Activated CD4-positive, alpha-beta T cell treated with anti-CD3 and anti-CD28 coated beads, Interleukin-2, amount 50 U/mL, for 16 hours (primary cell): Measurements from ENCODE around the gene P2RX1.

Experiments
- DNase-seq: peaks from one replicate; pipeline ENCODE4 v3.0.0-alpha.2; 2020

Gene P2RX1

DNA sequence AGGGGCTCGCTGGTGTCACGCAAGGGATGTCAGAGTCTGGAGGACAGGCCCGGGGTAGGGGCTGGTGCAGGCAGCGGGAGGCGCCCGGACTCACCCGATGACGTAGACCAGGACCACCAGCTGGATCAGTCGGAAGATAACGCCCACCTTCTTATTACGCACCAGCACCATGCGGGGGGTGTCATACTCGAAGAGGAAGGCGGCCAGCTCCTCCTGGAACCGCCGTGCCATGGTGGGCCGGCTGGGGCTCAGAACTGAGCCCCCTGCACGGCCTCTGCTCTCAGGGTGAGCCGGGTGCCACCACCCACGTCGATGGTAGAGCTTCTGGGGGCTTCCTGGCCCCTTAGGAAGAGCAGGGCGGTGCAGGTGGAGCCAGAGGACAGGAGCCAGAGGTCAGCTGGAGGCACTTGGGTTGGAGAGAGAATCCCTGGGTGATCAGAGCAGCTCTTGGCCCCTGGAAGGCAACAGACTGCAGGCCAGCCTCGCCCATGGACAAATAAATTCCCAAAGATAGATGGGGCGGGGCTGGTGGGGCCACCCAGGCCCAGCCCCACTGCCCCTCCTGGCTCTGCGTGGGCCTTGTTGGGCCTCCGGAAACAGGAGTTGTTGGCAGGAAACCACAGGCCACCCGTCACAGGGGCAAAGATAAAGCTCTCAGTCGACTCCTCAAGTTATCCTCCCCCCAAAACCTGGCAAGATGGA, at the start of gene P2RX1:
Gene P2RX1, minus strand, starts transcription at position 471 of the 702 bp plus-strand sequence. Its CDS starts 240 bp downstream, at position 231.
- peak; percentile 54 for DNase-seq

- peak; percentile 85 for DNase-seq
These were observed 49.0 kb upstream of the P2RX1 start for GRCh38 chr17:3965118-3965800.

DNA sequence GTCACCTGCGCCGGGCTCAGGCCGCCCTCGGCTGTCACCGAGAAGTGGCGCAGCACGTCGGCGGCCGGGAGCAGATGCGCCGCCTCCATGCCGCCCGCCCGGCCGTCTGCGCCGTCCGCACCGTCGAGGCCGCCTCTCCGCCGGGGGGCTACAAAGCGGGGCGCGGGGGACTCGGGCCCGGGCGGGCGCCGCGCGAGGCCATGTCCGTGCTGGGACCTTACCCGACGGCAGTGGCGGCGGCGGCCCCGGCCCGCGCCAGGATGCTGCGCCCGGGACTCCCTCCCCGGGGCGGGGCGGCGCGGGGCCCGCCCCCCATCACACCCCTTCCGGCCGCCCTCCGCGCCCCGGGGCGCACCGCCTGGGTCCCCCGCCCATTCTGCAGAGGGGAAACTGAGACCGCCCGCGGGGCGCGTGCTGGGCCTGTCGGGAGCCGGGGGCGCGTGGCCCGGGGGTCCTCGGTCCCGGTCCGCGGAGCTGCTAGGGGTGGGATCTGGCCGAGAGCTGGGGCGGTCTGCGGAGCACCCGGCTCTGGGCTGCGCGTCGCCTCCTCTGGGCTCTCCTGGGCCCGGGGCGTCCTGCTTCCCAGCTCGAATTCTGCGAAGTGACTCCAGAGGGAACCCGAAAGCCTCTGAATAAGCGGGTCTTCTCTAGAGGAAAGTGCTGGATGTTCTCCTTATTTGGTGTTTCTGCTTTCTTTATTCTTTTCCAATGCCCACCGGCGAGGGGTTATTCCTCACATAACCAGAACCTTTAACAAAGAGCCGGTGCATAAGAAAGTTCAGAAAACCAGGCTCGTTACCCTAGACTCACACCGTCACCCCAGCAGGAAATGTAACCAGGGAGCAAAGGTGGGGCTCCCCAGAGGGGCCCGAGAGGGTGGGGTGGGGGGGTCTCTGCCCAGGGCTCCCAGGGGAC, 48.2 kb upstream of the P2RX1 start, which contains the start of gene ATP2A3:
Gene ATP2A3, minus strand, starts transcription at position 235 of the 915 bp plus-strand sequence. Its CDS starts 146 bp downstream, at position 89.
- DNase-seq, result peak; percentile 74

GRCh38 chr17:3963237-3964201, 47.3 kb upstream of the P2RX1 start:
- DNase-seq, result peak; percentile 63

- no peak for DNase-seq
These were observed 46.6 kb upstream of the P2RX1 start for GRCh38 chr17:3962965-3963236.

- no peak for DNase-seq
These were observed 46.1 kb upstream of the P2RX1 start for GRCh38 chr17:3962217-3962964.

- no peak for DNase-seq
These were observed 45.3 kb upstream of the P2RX1 start for GRCh38 chr17:3961564-3962047.

GRCh38 chr17:3960764-3961163, 44.5 kb upstream of the P2RX1 start:
- no peak for DNase-seq

DNA sequence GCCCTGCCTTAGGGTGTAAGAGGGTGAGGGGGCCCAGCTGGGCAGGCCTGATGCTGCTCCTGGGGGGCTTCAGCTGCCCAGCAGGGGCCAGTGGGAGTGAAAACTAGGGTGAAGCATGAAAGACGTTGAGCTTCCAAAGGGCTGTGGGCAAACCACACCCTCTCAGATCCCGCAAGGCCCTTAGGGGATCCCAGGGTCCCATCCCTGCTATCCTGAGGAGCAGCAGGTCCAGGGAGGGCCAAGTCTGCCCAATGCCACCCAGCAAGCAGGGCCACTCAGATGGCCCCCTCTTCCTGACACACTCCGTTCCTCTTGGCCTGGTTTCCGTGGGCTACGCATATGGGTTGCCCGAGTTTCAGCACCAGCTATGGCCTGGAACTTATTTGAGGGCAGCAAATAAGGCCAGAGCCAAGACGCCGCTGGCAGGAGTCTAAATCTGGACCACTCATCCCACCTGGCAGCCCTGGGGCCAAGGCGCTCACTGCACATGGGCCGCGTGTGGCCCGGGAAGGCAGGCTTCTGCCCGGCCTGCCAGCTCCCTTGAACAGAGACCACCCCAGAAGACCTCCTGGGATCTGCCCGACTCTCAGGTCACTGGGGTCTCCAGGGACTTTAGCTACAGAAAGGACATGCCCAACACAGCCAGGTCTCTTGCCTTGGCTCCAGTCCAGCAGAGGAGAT, 43.8 kb upstream of the P2RX1 start:
- no peak for DNase-seq

GRCh38 chr17:3959295-3959899, 43.1 kb upstream of the P2RX1 start:
- no peak for DNase-seq

DNA sequence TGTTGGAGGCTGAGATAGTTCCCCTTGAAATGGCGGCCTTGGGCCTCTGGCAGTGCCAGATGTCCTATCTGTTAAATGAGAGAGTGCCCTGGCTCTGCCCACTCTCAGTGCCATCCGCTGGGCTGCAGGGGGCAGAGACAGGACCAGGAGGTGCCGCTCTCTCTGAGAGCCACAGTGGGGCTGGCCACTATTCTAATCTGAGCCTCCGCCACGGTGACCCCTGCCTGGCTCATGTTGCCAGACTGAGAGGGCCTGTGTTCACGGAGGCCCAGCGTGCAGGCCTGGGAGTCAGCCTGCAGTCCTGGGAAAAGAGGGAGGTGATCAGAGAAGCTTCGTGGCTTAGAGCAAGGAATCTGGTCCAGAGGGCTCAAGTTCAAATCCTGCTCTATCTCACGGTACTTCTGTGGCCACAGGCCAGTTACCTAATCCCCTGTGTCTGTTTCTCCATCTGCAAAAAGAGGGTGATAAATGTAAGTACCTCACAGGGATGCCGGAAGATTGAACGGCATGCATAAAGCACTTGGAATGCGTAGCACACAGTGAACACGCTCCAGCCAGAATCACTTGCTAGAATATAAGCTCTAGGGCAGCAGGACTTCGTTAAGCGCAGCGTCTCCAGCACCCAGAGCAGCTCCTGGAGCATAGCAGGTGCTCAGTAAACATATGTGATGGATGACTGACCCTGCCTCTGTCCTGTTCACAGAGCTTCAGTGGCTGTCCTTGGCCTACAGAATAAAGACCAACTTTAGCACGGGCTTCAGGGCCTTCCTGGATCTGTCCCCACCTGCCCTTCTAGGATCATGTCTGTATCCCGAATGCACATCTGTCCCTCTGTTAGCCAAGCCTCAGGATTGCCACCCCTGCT, 41.7 kb upstream of the P2RX1 start:
- DNase-seq, result no peak

DNA sequence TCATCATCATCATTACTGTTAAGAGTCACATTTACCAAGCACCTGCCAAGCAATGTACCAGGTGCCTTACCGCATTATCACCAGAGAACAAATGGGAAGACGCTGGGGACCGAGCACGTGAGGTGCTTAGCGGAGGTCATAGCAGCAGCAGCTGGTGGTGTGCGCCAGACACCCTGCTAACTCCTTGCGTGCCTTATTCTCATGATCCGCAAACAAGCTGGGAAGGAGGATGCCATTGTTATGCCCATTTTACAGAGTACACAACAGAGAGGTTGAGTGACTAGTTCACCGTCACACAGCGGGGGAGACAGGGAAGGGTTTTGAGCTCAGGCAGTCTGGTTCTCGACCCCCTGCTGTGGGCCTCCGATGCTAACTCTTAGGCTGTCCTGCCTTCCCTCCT, 40.7 kb upstream of the P2RX1 start:
- no peak for DNase-seq

- no peak for DNase-seq
These were observed 40.2 kb upstream of the P2RX1 start for GRCh38 chr17:3956327-3956957.

DNA sequence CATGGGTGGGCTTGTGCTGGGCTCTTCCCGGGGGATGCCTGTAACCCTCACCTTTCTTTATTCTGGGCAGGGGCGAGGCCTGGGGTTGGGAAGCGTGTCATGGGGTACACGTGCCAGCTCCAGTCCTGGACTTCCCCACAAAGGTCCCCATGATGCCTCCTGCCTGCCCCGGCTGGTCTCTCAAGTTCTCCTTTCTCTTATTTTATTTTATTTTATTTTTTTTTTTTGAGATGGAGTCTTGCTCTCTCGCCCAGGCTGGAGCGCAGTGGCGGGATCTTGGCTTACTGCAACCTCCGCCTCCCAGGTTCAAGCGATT, 39.4 kb upstream of the P2RX1 start:
- DNase-seq, result no peak

DNA sequence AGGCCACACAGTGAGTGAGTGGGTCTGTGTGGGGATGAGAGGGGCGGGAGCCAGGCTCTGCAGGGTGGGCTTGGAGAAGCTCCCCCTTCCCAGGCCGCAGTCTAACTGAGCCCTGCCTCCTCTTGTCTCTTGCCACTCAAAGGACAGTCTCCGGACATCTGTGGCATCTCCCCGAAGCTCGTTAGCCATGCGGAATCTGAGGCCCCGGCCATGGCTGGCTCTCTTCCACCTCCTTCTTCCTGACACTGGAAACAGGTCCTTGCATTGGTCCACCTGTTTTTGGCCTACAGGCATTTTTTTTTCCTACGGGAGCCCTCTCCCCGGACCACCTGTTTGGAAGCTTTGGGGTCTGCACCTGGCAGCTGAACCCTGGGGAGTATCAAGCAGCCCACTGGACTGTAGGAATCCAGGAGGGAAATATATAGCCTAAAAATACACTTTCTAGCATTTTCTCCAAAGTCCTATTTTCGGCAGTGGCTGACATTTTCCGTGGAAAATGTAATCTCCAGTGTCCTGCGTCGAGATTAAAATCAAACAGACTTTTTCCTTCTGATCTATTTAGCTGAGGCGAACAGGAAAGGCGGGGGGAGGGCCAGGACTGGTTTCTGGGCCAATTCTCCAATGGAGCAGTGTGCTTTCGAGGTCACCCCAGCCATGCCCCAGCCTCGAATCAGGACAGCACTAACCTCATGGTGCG, 38.9 kb upstream of the P2RX1 start:
- no peak for DNase-seq

DNA sequence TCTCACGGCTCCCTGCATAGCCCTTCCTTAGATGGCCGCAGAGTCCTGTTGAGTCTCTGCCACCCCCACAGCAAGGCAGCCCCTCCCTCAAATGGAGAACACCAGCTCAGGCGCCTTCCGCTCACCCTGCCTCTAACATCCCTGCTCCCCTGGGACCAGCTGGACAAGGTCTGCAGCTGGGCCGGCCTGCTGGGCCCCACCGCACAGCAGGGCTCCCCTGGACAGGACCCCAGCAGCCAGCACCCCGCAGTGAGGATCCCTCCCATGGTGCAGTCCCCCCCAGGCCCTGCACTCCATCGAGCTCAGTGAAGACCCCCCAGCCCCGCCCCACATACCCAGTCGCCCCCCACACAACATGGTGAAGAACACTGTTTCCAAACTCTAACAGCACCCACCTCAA, 37.8 kb upstream of the P2RX1 start:
- no peak for DNase-seq

DNA sequence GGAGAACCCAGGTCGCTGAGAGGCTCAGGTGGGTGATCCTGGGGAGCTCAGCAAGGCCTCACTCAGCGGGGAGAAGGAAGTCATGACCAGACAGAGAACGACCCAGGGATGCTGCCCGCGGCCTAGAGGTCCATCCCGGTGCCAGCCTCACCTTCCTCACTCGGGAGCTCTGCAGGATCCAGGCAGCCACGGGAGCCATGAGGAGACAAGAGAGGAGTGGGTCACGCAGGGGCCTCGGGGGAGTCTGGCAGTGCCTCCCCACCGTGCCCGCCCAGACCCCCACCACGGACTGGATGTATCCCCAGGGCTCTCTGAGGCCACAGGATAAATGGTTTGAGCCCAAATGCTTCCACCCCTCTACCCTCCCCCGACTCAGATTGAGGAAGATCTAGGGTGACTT, 37.3 kb upstream of the P2RX1 start:
- DNase-seq, result no peak

DNA sequence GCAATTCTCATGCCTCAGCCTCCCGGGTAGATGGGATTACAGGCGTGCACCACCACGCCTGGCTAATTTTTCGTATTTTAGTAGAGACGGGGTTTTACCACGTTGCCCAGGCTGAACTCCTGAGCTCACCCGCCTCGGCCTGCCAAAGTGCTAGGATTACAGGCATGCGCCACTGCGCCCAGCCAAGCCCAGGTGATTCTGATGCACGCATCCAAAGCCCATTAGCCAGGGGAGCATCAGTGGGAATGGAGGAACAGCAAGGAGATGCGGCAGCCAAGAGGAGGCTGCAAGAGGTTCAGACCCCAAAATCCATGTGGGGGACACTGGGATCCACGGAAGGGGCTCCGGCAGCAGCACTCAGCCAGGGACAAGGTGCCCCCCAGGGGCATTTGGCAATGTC, 35.9 kb upstream of the P2RX1 start:
- no peak for DNase-seq
